K562 (cell line): Measurements from ENCODE around the gene FRG2. TPM values are rescaled to one million over a fixed set of nuclear protein-coding genes. Genes with fewer than 3 reads are reported as not detected.

Experiments
- ATAC-seq: fragments of 200-7000 bp; cut with Tn5 transposase; 3 replicates; pipeline ENCODE4 v1.9.1; 2020; ENCODE audit warnings: moderate library complexity
- BruUV-seq: library from RNA; stranded (reverse); fragments of 400-500 nt; replicated peaks from 2 replicates; lab custom pipeline; 2021; lab: Mats Ljungman, UMichigan
- CTCF ChIA-PET: fragments of 300-600 bp; formaldehyde crosslinking; extraction: SDS; loops from one replicate; lab custom pipeline; 2021; ENCODE audit warnings: low intra/inter-chr PET ratio; lab: Yijun Ruan, JAX
- POLR2A ChIA-PET: fragments of 300-600, 350-650 bp; sonication (Branson Sonifier 250); formaldehyde crosslinking; extraction: SDS; loops from one replicate; lab custom pipeline; 2021; ENCODE audit warnings: antibody characterized with exemption, inconsistent platforms; lab: Yijun Ruan, JAX
- DNase-seq, 4 experiments: peaks; one replicate each; pipeline versions ENCODE4 v3.0.0 to v3.0.0-alpha.2; 2011 to 2018; ENCODE audit warnings: low spot score in 3 of 4, mixed read lengths in 3 of 4; ENCODE audit errors: extremely low read depth in 1 of 4
- FAIRE-seq: peaks from 2 replicates; lab custom pipeline; 2011; peaks lifted over from hg19 to GRCh38; lab: Jason Lieb, UNC
- H2AFZ ChIP-seq: 2 replicates; pipeline ENCODE4 v1.6.0; 2011; ENCODE audit warnings: low read depth, low read length, control low read depth, inconsistent platforms
- H3K27ac ChIP-seq: fragments of 200-600 bp; 3 replicates; pipeline ENCODE4 v1.8.0; 2011; ENCODE audit warnings: low read depth, mild to moderate bottlenecking, control low read depth, inconsistent platforms, low read length, moderate library complexity, mixed read lengths; ENCODE audit errors: extremely low read depth
- H3K27me3 ChIP-seq, 2 experiments: fragments of 300-600 bp in 1 of 2; 2 replicates in 1 of 2; 3 replicates in 1 of 2; pipeline versions ENCODE4 v1.6.0 to v1.8.0; 2011; ENCODE audit warnings: inconsistent platforms in 2 of 2, low read length in 2 of 2, mild to moderate bottlenecking in 1 of 2, mixed read lengths in 1 of 2, moderate library complexity in 1 of 2; ENCODE audit not compliant: control insufficient read depth in 2 of 2, insufficient read depth in 2 of 2
- H3K36me3 ChIP-seq: fragments of 300-600 bp; 3 replicates; pipeline ENCODE4 v1.8.0; 2011; ENCODE audit warnings: mild to moderate bottlenecking, low read length, inconsistent platforms; ENCODE audit not compliant: control insufficient read depth, insufficient read depth
- H3K4me1 ChIP-seq, 2 experiments: fragments of 200-600 bp in 1 of 2; replicated peaks in 1 of 2; 2 replicates in 1 of 2; 3 replicates in 1 of 2; pipeline versions ENCODE4 v1.5.1 to v1.8.0; 2011; ENCODE audit warnings: inconsistent platforms in 2 of 2, low read length in 2 of 2, mild to moderate bottlenecking in 1 of 2, mixed read lengths in 1 of 2, moderate library complexity in 1 of 2; ENCODE audit not compliant: control insufficient read depth in 2 of 2, insufficient read depth in 2 of 2
- H3K4me2 ChIP-seq: 2 replicates; pipeline ENCODE4 v1.6.1; 2011; ENCODE audit warnings: low read length, control low read depth, inconsistent platforms, mixed read lengths; ENCODE audit not compliant: insufficient read depth
- H3K4me3 ChIP-seq: fragments of 200-600 bp; sonication (generic), shearing (Covaris generic); 2 replicates; pipeline ENCODE4 v1.5.1; 2016; ENCODE audit warnings: control low read depth, inconsistent platforms
- H3K79me2 ChIP-seq: fragments of 200-600 bp; 3 replicates; pipeline ENCODE4 v1.8.0; 2011; ENCODE audit warnings: low read length, inconsistent platforms; ENCODE audit not compliant: control insufficient read depth, insufficient read depth
- H3K9ac ChIP-seq, 2 experiments: 2 replicates each; pipeline versions ENCODE4 v1.6.0 to v1.6.1; 2011; ENCODE audit warnings: low read depth in 2 of 2, low read length in 2 of 2, control low read depth in 1 of 2, inconsistent platforms in 1 of 2, mild to moderate bottlenecking in 1 of 2, mixed read lengths in 1 of 2; ENCODE audit not compliant: insufficient read depth in 1 of 2
- H3K9me1 ChIP-seq: one replicate; pipeline ENCODE4 v1.6.0; 2011; ENCODE audit warnings: inconsistent platforms, mild to moderate bottlenecking, low read length, moderate library complexity; ENCODE audit not compliant: control insufficient read depth, insufficient read depth
- H3K9me3 ChIP-seq: replicated peaks from 2 replicates; pipeline ENCODE4 v1.5.1; 2011; ENCODE audit warnings: low read depth, low read length, inconsistent platforms; ENCODE audit not compliant: control insufficient read depth, insufficient read depth
- H4K20me1 ChIP-seq: replicated peaks from 2 replicates; pipeline ENCODE4 v1.6.1; 2011; ENCODE audit warnings: low read length, inconsistent platforms, mixed read lengths; ENCODE audit not compliant: control insufficient read depth, insufficient read depth
- ZFX ChIP-seq: sonication (generic); formaldehyde crosslinking; IDR thresholded peaks from 2 replicates; pipeline ENCODE4 v1.8.0; 2022; ENCODE audit warnings: mild to moderate bottlenecking, missing genetic modification reagents, moderate library complexity
- WGBS: fragments of 100-300 bp; shearing (Covaris generic); methylation state at CpG from one replicate; pipeline ENCODE4 v1.1.6; 2016; ENCODE audit warnings: low coverage, mixed read lengths; ENCODE audit not compliant: insufficient coverage; ENCODE audit errors: missing lambda C conversion rate; 5-methylcytosine and 5-hydroxymethylcytosine counted together
- in situ Hi-C: fragments of 300-500 bp; cut with MboI; formaldehyde crosslinking; loops from 4 replicates; pipeline ENCODE4 v1.15.0; 2018; ENCODE audit warnings: inconsistent platforms, mixed read lengths
- intact Hi-C: fragments of 100-400 bp; cut with micrococcal nuclease; formaldehyde crosslinking; loops from 2 replicates; pipeline ENCODE4 v1.14.2; 2022
- polyA plus RNA-seq, 8 experiments: library from polyadenylated mRNA; depleted of rRNA in 4 of 8; stranded (reverse) in 5 of 8; unstranded in 3 of 8; fragments of >200 nt; fragmentation: Nextera tagmentation in 2 of 8; fragmentation: Illumina TruSeq in 1 of 8; extraction: Ambion mirVana in 2 of 8; extraction: Trizol in 1 of 8; gene quantifications; 2 replicates each; pipeline versions ENCODE4 v1.2.1 to v1.2.3, GENCODE V29; 2011 to 2014; ENCODE audit warnings: inconsistent platforms in 1 of 8, missing spikeins in 1 of 8
- total RNA-seq, 7 experiments: library from RNA; depleted of rRNA in 6 of 7; stranded (reverse); fragments of >200 nt in 6 of 7; fragmentation: Illumina TruSeq in 2 of 7; extraction: Trizol in 2 of 7; gene quantifications; 2 replicates each; pipeline versions ENCODE4 v1.2.1 to v1.2.3, GENCODE V29; 2011 to 2021; ENCODE audit warnings: low replicate concordance in 1 of 7
- TF ChIP-seq, protein P1 (sequence below): sonication (generic); formaldehyde crosslinking; IDR thresholded peaks from 2 replicates; pipeline ENCODE4 v1.8.1; 2023; ENCODE audit warnings: mild to moderate bottlenecking, missing genetic modification reagents

FRG2 gene
- total and polyA plus RNA-seq, 9 of the 15 experiments (the other 6 are each of a cell fraction or from before 2014, with no cell fraction given) = 0.07 to 0.13 (median 0.10) TPM; not detected in 5

DNA sequence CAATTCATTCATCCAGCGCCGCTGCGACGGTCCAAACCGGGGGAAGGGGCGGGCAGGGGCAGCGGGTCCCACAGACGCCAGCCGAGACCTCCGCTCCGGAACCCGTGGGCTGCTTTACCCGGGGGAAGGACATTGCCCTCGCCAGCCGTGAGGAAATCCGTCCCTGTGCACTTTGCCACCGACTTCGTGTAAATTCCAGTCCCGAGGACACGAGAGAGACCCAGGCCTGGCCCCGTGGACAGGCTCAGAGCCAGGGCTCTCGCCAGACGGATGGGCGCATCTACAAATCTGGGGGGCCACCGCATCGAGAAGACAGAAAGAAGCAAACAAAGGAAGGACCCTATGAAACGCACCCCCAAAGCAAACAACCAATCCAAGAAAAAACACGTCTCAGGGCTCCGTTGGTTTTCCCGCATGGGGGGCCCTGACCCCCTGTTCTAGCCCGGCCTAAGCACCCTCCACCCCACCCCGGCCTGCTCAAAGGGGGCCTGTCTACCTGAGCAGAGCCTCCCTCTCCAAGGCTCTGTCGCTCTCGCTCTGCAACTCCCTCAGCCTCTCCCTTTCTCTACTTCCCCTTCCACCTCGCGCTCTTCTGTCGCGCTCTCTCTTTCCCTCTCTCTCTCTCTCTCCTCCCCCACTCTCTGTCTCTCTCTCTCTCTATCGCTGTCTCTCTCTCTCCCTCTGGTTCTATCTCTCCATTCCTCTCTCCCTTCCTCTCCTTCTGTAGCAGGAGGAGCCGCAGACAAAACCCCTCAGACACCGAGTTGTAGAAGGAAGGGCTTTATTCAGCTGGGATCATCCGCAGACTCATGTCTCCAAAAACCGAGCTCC, 11.3 kb downstream of the FRG2 start:
- ChIA-PET POLR2A (no interaction called here), CTCF (no interaction called here)
- TF ChIP-seq, protein P1, sequence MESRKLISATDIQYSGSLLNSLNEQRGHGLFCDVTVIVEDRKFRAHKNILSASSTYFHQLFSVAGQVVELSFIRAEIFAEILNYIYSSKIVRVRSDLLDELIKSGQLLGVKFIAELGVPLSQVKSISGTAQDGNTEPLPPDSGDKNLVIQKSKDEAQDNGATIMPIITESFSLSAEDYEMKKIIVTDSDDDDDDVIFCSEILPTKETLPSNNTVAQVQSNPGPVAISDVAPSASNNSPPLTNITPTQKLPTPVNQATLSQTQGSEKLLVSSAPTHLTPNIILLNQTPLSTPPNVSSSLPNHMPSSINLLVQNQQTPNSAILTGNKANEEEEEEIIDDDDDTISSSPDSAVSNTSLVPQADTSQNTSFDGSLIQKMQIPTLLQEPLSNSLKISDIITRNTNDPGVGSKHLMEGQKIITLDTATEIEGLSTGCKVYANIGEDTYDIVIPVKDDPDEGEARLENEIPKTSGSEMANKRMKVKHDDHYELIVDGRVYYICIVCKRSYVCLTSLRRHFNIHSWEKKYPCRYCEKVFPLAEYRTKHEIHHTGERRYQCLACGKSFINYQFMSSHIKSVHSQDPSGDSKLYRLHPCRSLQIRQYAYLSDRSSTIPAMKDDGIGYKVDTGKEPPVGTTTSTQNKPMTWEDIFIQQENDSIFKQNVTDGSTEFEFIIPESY (CRISPR knock-in tag) = peak; percentile 49; the same call in 1 of the 2 replicates
- TF ChIP-seq ZFX (CRISPR knock-in tag) = no peak
- intact Hi-C loops (no loop called here), in situ Hi-C loops (no loop called here)
- H3K9me3 ChIP-seq = no peaks in the 10 kb centered on the region
- 19% methylated on average over 23 of the region's 43 CpGs for WGBS
- H3K27ac ChIP-seq = no peak overlapping the region
- H3K4me1 ChIP-seq = peaks cover 0 to 18% of the 10 kb centered on the region in 2 experiments; a peak in 2 of 5 replicates
- FAIRE-seq = no peak
- peak overlapping the region; percentile 35; the same call in 1 of the 2 replicates for H3K4me3 ChIP-seq
- TSS peak; percentile 60 for BruUV-seq
- H2AFZ ChIP-seq = no peak overlapping the region
- peak overlapping the region in 1 of 2 experiments; percentile 41; a peak in 1 of 4 replicates for H3K9ac ChIP-seq
- no peak for DNase-seq
- peaks cover 0 to 22% of the 10 kb centered on the region in 2 experiments; a peak in 3 of 5 replicates for H3K27me3 ChIP-seq
- no peaks in the 10 kb centered on the region for H3K36me3 ChIP-seq
- ATAC-seq = no peak
- no peaks in the 10 kb centered on the region for H3K9me1 ChIP-seq
- H3K4me2 ChIP-seq = peak overlapping the region; percentile 37; the same call in 1 of the 2 replicates
- no peaks in the 10 kb centered on the region for H3K79me2 ChIP-seq
- H4K20me1 ChIP-seq = no peaks in the 10 kb centered on the region
